Testis (tissue), 2 donors: ENCODE results near the gene ARPP21.

Experiments used
- CTCF ChIP-seq, 3 experiments: fragments of 450-650 bp in 2 of 3; fragments of 200-600 bp in 1 of 3; sonication (generic) in 1 of 3; IDR thresholded peaks; one replicate each; pipeline ENCODE4 v1.5.1; 2016 to 2019; ENCODE audit warnings: antibody characterized with exemption in 3 of 3, mild to moderate bottlenecking in 2 of 3, moderate library complexity in 1 of 3
- POLR2A ChIP-seq: fragments of 450-650 bp; IDR thresholded peaks from one replicate; pipeline ENCODE4 v1.6.1; 2017; ENCODE audit warnings: antibody characterized with exemption, mild to moderate bottlenecking, moderate library complexity

GRCh38 chr3:35671483-35671882 lies 32.2 kb downstream of the ARPP21 start:
- no peak for TF ChIP-seq POLR2A
- no peak for TF ChIP-seq CTCF (IDR thresholded peaks at IDR 0.05)
